SK-N-DZ (cell line): ENCODE data around the gene BRSK2.

Experiments
- DNase-seq: peaks from one replicate; pipeline ENCODE4 v3.0.0-alpha.2; 2015; ENCODE audit warnings: low spot score

Gene BRSK2

DNA sequence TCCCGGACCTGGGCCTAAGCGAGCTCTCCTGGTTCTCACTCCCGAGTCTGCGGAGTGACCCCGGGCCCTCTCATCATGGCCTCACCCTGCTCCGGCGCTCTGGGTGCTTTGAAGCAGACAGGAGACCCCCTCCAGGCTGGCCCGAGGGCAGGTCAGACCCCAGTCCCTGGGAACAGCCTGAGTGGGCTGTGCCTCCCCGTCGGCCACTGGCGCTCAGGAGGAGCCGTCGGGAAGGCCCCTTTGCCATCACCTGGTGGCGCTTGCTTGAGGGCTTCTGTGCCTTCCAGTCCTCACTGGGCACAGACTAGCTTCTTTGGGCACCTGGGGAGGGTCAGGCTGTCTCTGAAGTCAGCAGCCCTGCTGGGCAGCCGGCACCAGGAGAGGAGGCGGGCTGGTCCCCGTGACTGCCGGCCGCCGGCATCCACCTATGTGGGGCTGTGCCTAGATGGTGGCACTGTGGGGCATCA is 6.7 kb downstream of the BRSK2 start:
- no peak for DNase-seq

DNA sequence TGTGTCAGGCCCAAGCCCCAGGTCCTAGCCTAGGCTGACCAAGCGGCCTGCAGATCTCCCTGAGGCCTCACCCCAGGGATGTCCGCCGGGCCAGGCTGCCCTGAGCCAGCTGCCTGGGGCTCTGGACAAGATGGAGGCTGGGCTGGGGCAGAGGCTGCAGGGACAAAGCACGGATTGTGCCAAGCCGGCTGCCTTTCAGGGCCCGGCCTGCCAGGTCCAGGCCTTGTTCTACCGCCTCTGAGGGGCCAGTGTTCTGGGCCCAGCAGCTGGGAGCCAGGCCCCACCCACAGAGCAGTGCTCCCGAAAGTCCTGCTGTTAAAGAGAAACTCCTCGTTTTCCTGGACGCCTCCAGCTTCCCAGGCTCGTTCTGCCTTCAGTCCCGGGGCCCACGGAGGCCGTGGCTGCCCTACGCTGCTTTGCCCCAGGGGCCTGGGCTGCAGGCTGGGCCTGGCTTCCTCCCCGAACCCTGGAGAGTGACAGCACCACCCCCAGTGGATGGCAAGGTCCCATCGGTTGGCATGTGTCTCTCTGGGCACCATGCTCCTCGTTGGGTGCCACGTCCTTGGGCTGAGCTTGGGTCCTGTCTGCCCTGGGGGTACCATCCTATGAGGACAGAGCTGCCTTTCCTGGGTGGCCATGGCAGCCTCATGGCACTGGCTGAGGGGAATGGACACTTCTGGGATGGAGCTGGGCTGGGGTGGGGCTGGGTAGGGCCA is 7.6 kb downstream of the BRSK2 start:
- no peak for DNase-seq

DNA sequence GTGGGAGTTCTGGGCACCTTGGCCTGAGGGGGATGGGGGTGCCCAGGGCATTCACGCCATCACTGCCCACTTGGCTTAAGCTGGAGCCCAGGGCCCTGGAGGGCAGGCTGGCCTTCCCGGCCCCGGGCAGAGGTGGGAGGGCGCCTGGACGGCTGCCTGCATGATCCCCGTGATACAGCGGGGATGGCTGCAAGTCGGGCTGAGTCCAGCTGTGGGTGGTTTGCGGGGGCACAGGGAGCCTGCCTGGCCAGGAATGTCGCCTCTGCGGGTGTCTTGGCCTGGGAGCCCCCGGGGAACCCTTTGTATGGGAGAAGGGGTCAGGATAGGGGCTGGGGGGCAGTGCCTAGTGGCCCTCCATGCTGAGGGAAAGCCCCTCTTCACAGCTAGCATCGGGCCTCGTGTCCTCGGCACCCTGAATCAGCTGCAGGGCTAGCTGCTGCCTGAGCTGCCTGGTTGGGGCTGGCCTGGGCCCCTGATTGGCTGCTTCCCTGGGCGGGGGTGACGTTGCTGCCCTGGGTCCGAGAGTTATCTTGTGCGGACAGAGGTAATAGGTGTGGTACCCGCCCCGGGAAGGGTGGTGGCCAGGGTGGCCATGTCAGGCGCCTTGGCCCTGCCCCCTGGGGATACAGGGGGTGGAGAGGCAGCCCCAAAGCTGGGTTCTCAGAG is 8.3 kb downstream of the BRSK2 start:
- no peak for DNase-seq

DNA sequence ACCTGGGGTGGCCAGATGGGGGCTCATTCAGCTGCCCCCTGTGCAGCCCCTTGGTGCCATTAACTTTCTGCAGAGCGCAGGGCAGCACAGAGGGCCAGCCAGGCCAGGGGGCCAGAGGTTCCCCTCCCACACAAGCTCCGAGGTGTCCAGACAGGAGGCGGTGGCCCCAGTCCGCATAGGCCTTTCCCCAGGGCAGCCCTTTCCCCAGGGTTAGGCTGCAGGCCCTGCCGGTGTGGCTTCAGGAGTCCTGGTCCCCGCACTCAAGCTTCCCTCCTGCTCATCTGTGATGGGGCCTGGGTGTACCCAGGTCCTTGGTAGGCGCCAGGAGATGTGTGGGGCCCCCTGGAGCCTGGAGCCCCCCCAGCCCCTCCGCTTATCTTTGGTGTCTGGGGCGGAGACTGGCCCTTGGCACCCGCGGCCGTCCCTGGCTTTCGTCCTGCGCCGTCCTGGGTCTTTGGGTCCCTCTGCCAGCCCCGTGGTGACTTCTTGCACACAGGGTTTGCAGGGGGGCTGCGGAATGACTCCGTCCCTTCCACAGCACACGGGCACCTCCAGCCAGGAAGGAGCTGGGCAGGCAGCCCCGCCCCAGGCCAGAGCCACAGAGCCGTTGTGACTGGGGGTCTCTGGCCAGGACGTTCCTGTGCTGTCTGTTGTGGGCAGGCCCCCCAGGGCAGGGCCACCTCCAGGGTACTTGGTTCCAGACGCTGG is 8.9 kb downstream of the BRSK2 start:
- DNase-seq, result no peak

DNA sequence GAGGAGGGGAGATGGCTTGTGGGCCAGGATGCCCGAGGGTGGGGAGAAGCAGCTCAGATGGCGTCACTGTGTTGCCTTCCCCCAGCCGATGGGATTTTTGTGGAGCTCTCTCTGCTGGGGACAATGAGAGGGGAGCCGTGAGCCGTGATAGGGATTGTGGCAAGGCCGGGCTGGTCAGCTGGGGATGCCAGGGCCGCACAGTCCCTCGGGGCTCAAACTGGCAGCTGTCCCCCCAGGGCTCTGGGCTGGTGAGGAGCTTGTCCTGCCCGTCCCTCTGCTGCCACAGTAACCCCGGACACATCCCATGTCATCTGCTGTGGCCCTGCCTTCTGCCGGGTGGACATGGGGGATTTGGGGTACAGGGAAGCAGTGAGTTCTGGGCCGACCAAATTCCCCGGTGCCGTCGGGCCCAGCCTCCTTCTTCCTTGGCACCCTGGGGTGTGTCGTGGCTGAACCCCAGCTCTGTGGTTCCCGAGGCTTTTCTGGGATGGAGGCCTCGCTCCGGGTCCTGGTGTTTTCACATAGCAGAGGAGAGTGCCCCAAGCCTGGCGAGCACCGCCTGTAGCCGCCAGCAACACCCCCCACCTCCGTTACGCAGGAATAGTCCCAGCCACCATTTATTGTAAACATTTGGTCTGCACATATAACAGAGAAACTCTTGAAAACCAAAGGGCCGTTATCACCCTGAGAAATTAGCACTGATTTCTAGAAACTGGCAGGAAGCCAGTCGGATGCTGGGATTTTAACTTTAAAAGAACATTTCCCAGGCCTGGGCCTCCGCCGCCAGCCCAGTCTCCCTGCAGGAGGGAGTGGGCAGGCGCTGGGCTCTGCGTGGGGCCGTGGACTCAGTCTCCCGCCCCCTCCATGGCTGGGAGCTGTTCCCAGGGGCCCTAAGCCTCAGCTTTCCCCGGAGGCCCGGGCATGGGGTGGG is 9.9 kb downstream of the BRSK2 start:
- DNase-seq, result no peak

DNA sequence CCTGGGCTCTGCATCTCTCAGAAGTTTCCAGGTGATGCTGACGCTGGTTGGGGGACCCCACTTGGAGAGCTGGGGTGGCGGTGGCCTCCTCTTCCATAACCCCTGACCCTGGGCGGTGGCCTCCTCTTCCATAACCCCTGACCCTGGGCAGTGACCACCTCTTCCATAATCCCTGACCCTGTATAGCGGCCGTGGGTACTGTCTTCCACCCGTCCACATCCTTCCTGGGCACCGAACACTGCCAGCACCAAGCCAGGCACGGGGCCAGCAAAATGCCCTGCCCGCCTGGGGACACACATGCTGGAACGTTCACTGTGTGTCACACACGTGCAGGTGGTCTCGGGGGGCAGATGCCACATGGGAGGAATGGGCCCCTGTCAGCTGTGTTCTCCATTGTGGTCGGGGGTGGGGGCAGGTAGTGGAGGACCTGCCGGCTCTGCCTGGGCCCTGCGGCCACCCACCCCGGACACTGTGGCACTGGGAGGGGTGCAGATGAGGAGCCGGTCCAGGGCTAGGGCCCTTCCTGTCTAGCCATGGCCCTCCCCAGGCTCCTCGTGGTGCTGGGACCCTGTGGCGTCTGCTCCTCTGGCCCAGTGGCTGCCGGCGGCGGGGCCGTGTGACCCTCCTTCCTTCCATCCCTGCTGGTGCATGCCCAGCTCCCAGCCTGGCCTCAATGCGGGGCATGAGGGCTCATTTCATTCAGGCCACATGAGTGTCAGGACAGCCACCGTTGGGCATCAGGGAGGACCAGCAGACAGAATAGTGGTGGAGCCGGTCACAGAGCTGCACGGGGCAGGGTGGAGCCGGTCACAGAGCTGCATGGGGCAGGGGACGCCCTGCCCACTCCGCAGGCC is 10.8 kb downstream of the BRSK2 start:
- no peak for DNase-seq

DNA sequence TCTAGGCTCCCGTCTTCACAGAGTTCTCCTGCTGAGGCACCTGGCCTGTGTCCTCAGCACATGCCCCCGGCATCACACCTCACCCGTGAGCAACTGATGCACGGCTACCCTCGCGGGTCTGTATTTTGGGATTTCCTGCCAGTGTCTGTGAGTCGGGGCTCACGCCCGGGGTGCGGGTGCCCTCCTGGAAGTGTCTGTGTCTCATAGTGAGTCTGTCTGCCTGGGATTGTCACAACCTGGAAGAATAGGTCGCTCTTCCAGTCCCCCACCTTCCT is 11.4 kb downstream of the BRSK2 start:
- DNase-seq, result no peak

DNA sequence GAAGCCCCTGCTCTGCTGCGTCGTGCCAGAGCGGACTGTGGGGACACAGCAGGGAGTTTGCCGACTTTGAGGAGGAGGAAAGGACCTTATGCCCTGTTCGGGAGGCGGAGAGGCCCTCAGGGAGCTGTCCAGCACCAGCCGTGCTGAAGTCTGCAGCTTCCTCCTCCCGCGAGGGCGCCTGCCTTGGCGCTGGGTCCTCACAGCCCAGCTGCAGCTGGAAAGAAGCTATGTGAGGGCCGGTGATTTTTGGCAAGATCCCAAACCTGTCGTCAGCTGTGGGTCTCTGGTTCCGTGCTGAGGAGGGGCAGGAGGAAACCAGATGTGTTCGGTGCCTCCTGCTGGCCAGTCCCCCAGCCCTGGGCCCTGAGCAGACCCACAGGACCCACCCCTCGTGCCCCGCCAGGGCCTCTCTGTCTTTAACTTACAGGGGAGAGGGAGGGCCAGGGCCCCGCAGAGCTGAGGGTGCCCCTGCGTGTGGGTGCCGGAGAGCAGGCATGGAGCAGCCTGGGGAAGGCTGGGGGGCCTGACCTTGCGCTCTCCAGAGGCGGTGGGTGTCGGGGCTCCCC is 12.0 kb downstream of the BRSK2 start:
- DNase-seq, result no peak

DNA sequence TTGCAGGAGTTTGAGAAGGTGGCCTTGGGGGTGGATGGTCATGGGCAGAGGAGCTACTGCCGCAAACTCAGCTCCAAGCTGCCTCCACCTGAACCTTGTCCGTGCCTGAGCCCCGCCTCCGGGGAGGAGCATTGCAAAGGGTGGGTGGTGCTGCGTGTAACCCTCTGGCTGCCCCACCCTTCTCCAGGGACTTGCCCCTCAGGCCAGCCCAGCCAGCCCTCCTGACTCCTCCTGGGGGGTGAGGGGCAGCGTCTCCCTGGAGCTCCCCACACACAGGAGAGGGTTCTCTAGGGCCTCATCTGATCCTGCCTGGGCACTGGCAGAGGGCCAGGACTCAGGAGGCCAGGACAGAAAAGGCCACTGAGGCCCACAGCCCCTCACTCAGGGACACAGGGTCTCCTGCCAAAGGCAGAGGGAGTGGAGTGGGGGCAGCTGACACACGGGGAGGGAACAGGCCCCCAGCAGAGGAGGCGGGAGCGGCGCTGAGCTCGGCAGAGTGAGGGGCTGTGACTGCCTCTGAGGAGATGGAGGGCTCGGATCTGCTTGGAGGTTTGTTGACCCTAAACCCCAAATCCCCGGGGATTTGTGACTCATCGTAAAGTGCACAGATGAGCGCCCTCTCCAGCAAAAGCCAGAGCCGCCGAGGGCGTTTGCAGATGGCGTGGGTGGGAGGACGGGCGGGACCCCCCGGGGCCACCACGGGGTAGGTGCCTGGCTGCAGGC is 12.8 kb downstream of the BRSK2 start:
- DNase-seq, result no peak

DNA sequence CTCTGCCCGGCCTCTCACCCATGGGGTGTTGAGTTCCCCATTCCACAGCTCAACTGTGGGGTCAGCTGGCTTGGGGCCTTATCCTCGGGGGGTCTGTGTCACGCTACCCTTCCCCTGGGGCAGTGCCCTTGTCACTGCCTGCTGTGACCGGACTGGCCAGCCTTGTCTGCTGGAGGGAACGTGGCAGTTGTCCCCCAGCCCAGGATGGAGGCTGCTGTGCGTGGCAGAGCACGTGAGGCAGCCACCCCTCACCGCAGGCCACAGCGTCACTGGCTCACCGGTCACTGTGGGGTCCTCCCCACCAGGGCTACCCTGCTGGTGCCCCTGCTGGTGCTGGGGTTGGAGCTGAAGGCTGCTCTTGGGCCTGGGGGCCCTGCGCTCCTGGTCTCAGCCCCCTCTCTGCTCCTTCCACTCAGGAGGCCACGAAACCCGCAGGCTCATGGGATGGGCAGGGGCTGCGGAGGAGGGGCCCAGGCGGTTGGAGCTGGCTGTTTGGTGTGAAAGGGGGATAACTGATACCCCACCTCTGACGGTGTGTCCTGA is 13.4 kb downstream of the BRSK2 start:
- DNase-seq, result no peak

DNA sequence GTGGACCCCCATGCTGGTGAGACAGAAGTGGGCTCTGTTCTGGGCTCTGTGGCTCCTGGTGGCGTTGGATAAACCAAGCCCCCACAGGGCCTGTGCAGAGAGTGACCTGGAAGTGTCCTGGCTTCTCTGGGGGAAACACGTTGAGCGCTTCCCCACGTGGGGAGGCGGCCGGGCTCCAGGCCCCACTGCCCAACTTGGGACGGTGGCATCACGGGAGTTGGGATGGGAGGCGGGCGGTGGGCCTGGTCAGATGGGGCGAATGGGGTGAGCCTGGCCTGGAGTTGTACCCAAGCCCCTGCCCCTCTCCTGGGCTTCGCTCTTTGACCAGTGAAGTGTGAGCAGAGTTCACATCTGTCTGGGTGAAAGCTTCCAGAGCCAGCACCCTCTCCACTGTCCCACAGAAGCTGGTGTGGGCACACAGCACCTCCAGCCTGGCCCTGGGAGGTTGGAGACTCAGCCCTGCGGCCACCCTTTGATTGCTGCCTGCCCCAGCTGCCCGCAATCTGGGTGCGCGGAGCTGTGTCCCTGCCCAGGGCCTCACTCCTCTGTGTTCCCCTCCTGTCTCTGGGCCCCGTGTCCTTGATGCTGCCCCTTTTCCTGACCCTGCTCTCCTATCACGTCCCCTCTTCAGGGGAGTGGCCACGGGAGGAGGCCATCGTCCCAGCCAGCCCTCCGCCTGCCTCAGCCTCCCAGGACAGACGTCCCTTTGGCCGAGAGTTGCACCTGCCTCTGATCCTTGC is 14.2 kb downstream of the BRSK2 start:
- DNase-seq, result no peak

DNA sequence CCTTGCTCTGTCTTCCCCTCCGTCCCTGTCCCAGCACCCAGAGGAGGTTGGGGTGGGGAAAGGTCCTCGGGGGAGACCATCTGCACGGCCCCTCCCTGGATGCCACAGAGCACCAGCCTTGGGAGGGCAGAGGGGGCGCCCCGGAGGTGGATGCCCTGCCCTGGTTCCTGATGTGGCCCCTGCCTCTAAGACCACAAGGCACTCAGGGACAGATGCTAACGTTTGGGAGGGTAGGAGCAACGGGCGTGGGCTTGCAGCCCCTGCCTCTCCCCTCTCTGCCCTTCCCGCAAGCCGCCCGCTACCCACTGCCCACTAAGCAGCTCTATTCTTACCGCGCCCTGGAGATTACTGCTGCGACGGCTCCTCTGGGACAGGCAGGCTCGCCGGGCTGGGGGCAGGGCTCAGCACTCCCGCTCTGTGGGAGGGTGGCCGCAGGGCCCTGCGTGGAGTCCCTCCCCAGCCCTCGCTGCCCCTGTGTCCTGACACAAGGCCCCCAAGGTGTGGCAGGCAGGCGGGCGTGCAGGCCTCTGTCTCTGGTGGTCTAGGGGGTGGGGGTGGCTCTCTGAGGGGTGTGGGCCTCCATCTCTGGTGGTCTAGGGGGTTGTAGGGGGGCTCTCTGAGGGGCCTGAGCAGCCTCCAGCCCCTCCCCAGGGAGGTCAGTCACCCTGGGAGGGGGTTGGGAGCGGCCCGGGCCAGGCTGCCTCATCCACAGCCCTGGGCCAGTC is 14.9 kb downstream of the BRSK2 start:
- DNase-seq, result no peak

DNA sequence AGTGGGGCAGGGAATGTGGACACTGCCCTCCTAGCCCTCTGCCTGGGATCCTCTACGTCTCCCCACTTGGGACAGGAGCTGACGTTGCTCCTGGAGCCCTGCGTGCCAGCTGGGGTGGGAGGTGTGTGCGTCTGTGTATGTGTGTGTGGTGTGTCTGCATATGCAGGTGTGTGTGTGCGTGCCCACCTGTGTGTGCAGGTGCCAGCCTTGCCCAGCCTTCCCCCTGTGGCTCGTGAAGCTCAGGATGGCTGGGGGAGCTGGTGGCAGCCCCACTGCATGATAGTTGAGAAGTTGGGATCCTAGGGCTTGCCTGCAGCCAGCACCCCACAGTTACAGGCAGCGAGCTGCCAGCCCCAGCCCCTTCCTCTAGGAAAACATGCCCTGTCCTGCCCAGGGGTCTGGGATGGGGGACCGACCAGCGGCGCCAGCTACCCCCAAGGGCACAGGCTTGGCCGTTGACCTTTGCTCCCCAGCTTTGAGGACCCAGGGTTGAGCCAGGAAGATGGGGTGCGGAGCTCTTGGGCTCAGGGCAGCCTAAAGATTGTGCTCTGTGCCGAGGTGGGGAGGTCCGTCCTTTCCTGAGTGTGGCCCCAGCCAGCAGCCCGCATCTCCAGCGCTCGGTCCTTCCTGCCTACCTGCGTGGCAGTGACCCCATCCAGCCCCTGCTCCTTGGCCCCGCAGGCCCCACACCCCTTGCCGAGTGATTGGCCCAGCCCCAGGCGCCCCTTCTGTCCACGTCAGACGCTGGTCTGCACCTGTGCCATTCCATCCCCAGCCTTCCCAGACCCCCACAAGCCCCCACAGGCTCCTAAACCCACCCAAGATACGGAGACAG is 15.7 kb downstream of the BRSK2 start:
- DNase-seq, result no peak

DNA sequence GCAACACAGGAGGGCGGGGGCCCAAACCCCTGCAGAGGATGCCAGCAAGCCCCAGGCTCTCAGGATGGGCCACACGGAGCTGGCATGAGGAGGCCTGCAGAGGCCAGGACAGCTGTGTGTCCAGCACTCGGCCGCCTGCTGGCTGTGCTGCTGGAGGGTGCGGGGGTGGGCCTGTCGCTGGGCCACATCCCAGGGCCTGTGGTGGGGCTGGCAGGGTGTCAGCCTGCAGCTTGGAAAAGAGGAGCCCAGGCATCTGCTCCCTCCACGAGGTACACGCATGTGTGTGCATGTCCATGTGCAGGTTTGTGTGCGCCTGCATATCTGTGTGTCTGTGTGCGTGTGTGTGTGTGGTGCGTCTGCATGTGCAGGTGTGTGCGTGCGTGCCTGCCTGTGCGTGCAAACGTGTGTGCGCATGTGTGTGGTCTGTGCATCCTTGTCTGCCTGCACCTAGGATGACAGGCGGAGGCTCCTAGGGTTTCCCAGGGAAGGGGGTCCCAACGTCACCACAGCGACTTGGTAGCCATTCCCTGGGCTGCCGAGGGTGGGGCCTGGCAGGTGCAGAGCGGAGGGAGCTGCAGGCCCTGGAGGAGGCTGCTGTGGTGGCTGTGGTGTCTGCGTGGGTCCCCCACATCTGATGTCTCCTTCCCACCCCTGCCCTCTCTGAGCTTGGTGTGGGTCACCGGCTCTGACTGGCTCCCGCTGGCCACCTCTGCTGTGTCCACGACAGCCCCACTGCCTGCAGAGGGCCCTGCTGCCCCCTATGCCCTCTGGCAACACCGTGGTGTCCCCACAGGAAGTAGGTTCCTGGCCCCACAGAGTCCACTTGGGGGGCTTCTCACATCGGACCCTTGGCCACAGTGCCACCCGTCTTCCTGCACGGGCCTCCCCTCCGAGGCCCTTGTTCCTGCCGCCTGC is 17.1 kb downstream of the BRSK2 start:
- DNase-seq, result no peak

DNA sequence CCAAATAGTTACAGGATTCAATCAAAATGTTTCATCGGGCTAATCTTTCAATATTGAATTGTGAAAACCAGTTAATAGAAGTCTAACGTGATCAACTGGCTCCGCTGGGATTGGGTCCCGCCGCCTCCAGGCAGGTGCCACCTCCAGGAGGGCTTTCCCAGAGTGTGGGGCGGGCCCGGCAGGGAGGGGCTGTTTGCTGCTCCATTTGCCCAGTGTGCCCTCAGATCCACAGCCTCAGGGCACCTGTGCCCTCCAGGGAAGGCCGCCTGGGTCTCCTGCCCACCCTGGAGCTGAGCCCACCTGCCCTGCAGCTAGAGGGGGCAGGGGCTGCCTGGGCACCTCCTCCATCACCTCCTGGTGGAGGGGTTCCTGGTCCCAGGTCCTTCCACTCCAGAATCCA is 17.9 kb downstream of the BRSK2 start:
- DNase-seq, result no peak

DNA sequence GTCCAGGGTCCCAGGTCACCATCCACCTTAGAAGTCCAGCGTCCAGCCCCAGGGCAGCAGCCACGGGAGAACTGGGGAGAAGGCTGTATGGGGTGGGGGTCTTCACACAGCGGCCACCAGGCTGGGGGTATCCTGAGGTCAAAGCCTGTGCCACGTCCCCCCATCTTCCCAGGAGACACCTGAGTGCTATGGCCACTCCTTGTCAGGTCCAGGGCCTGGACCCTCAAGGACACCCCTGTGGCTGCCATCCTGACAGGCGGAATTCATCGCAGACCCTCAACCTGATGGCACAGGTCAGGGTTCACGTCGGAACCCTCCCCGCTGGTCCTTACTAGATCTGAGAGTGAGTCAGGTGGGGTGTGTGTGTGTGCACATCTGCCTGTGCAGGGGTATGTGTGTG is 18.6 kb downstream of the BRSK2 start:
- DNase-seq, result no peak
